ENCODE data around the gene SYS1.
A peak's percentile ranks its signal among the peaks of the same experiment; 100 is the strongest.

Gene SYS1

DNA sequence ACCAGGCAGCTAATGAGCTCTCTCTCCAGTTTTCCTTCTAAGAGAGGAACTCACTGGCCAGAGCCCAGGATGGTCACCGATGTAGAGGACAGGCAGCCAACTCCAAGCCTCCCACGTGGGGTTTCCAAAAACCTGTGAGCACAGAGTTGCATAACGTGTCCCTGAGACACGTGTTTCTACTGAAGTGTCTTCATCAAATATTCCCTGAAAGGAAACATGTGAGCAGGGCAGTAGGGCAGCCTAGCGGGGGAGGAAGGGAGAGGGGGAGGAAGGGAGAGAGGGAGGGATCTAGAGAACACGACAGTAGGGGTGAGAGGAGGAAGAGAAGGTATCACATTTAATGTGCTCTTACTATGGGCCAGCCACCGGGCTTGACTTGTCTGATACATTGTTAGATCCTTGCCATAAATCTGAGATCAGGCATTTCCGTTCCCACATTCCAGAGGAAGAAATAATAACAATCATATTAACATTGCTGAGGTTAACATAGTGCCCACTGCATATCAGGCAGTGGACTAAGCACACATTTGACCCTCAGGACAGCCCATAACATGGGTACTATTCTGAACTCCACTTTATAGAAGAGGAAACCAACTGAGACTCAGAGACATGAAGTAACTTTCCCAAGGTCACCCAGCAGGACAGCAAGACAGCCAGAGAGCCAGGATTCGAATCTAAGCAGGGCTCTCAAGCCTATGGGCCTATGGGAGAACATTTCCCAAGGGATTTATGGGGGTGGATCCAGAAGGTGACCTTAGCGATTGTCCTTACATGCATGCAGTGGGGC lies 4.5 kb upstream of the SYS1 start:
- DNase-seq: no peak

- no peak for DNase-seq
These were observed 3.9 kb upstream of the SYS1 start for GRCh38 chr20:45359069-45359405.

DNA sequence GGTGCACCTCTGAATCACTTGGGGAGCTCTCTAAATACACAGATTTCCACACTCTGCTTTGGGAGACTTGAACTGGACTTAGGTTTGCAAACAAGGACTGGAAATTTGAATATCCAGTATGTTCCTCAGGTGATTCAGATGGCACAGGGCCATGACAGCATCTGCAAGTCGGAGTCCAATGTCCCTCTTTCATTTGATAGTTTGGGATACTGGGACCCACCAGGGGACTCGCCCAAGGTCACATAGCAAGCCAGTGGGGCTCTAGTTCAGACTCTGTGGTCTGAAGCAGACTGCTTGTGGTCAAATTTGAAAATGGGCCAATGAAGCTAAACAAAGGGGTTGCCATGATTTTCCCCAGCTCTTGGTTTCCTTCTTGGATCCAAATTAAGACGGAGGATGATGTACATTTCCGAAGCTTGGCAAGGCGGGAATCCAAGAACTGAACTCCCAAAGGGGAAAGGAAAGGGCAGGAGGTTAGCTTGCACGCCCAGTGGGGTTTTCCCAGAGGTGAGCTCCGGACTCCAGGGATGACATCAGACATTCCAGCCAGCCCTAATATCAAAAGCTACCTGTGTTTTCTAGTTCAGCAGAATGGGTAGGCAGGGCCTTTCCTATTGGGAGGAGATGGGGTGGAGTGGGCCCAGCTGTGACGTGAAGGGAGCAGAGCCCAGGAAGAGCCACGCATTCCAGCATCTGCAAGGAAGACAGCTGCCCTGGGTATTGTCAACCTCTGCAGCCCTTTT lies 3.4 kb upstream of the SYS1 start:
- DNase-seq: no peak

DNA sequence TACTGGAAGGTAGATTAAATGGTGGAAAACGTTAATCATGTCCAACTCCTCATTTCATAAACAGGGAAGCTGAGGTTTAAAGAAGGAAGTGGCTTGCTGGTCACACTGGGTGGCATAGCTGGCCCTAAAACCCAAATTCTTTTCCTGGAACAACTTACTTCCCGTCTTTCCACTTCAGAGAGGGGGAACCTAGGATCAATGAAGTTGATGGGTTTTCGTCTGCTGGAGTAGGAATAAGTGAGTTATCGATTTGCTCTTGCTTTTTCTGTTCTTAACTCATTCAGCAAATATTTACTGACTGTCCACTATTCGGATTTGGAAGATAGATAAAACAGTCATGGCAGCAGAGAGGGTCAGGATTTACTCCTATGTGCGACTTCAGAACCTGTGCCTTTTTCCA lies 1.2 kb upstream of the SYS1 start:
- DNase-seq: no peak

DNA sequence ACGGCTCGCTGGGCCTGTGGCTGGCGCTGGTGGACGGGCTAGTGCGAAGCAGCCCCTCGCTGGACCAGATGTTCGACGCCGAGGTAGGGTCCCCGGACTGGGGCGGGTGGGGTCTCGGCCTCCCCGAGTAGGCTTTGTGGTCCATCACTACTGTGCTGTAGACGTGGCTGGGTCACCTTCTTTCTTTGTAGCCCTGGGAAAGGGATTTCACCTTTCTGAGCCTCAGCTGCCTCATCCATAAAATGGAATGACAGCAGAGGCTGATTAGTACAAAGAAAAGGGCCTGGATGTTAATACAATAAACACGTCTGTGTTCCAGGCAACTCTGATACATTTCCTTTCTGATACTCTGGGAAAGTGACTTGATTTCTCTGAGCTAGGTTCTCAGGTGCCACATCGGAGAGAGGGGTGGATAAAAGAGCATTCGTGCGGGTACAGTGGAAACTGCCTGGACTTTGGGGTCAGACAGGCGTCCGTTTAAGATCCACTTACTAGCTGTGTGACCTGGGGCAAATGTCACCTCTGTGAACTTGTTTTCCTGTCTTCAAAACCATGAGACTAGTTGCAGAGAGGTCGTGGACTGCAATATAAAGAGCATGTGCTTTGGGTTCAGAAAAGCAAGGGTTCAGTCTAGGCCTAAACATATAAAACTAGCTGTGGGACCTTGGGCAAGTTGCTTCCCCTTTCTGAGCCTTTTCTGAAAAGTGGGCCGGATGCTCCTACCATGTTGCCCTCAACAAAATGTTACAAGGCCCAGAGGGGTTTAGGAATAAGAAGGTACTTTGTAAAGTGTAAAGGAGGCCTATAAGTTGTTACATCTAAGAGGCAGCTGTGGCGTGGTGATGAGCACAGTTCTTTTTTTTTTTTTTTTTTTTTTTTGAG lies 896 bp downstream of the SYS1 start:
- DNase-seq: no peak

- no peak for DNase-seq
These were observed 2.6 kb downstream of the SYS1 start for GRCh38 chr20:45365444-45365970.

DNA sequence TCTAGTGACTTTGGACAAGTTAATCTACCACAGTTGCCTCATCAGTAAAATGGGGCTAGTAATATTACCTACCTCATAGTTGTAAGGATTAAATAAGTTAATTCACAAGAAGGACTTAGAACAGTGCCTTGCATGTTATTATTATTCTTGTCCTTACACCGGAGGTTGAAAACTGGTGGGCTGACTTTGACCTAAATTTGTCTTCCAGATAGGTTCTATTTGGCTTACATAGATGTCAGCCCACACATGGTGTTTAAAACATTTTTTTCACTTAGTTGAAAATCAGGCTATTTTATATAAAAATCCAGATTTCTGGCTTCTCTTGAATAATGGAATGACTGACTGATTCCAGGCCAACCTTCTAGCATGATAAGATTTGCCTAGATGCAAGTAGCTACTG lies 3.2 kb downstream of the SYS1 start:
- DNase-seq: no peak

DNA sequence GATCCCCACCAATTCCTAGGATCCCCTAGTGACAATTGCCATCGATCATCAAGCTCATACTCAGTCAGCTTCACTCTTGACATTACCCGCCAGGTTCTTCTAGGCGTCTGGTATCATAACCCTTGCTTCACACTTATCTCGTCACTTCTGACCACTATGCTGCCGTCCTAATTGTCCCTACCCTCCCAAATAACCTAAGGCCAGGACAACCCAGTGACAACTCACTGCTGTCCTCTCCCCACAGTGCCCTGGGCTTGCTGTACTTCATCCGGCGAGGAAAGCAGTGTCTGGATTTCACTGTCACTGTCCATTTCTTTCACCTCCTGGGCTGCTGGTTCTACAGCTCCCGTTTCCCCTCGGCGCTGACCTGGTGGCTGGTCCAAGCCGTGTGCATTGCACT lies 3.7 kb downstream of the SYS1 start:
- no peak for DNase-seq

GRCh38 chr20:45367126-45367525 lies 4.2 kb downstream of the SYS1 start:
- no peak for DNase-seq

DNA sequence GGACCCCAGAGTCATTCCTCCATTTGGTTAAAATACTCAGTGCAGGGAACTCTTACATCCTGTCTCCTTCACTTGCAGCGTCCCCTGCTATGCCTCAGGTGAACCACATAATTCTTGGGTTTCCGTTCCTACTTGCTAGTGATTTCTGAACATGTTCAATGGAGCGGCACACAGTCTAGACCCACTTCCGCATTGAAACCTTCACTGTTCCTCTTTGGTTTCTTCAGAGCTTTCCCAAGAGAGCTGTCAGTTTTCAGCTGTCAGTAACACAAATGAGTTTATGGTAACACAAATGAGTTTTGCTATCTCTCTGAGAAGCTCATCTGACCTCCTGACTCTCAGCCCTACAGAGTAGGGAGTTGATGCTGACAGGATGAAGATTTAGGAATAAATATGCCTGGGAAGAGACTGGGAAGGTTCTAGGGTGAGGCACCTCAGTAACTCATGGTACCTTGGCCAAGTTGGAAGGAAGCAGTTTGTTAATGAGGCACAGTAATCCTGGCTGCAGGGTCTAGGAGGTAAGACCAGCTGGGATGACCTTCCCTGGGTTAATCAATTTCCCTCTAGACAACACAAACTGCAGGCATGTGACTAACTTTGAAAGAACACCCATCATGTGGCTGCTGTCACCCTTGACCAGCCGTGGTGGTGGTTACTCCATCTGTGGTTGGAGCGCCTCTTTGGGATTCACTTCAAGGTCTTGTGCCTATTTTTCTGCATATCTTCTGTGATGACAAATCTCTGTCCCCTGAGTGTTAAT lies 5.4 kb downstream of the SYS1 start:
- DNase-seq: no peak

GRCh38 chr20:45370571-45371160 lies 7.7 kb downstream of the SYS1 start:
- no peak for DNase-seq

GRCh38 chr20:45372241-45372640 lies 9.3 kb downstream of the SYS1 start:
- no peak for DNase-seq

DNA sequence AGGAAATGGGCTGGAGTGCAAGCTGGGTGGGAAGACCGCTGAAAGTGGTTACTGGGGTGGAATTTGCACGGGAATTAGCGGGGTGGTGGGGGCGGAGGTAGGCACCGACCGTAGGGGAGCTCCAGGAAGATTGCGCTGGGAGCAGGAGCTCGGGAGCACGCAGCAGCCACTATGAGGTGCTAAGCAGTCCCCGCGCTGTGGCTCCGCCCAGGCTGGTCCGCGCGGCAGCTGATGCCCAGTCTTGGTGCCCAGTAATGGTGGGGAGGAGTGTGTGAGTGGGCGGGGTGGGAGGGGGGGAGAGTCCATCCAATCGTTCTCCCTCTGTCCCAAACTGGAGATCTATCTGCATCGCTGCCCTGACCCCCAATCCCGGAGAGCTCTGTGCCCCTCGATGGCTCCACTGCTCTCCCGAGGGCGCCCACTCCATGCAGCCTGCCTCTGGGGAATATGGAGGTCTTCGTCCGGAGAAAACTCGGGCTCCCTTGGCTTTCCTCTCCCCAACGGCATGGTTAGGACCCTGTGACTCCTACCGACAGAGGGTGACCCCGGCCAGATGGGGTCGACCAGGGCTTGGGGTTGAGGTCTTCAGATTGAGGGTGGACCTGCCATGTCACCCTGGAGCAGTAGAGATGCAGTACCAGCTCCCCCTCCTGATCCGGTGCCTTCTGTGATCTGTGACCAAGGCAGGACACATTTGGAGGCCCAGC lies 9.8 kb downstream of the SYS1 start:
- no peak for DNase-seq

DNA sequence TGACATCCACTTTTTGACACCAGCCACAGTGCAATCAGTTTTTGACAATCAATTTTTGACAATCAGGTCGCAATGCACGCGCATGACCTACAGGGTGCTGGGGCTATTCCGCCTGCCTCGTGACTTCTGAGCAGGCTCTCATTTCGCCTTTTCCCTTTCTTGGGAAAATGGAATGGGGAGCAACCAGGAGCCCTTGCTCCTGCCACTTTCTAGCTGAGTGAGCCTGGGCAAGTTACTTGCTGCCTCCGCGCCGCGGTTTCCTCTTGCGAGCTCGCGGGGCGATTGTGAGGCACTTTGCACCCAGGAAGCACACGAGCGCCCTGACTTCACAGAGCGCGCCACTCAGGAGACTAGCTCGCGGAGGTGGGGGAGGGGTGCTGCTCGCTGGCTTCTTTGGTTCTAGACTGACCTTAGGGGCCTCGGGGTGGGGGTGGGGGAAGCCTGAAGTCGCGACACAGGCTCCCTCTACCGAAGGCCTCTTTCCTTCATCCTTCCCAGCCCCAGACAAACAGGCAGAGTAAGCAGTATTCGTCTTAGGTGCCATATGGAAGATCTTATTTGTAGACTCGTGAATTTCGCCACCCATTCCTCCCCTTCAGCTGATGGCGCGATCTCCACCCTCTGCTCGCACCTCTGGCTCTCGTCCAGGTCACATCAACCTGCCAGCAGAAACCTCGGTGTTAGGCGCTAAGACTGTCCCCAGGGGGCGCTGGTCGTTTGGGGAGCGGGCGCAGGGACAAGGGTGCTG lies 10.6 kb downstream of the SYS1 start:
- peak; percentile 84 for DNase-seq

GRCh38 chr20:45374101-45374467 lies 11.1 kb downstream of the SYS1 start:
- DNase-seq: no peak

- DNase-seq: no peak
These were observed 12.0 kb downstream of the SYS1 start for GRCh38 chr20:45374966-45375365.

GRCh38 chr20:45377269-45377668 lies 14.3 kb downstream of the SYS1 start:
- no peak for DNase-seq

DNA sequence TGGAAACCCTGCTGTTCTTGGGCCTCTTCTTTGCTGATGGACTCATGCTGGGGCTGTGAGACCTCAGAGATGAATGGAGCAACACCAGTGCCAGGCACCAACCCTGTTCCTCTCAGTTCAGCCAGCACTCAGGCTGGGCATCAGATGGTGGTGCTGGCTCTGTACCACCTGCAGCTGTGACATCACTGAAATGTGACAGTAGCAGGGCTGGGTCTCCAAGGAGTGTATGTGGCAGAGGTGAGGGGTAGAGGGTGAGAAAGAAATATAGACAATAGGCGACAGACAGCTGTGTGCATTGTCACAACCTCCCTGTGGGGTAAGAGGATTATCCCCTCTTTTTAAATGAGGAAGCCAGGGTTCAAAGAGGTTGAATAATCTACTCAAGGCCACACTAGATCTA lies 15.2 kb downstream of the SYS1 start, which contains the start of gene TP53TG5:
TP53TG5 (minus strand) TSS at position 135 of the 400 bp plus-strand sequence; CDS start at position 46, 89 bp downstream.
- no peak for DNase-seq

- no peak for DNase-seq
These were observed 24.3 kb downstream of the SYS1 start for GRCh38 chr20:45387274-45387673.

GRCh38 chr20:45390931-45391330 lies 28.0 kb downstream of the SYS1 start:
- DNase-seq: no peak

- no peak for DNase-seq
These were observed 28.6 kb downstream of the SYS1 start for GRCh38 chr20:45391559-45391958.

All from NCI-H1092 treated with DMSO at 0.1 percent for 48 hours (cell line).